HTR-8/SVneo (cell line): Measurements from ENCODE around the gene CYBA.

Experiments used
- DNase-seq: peaks from one replicate; pipeline ENCODE4 v3.0.0; 2011; ENCODE audit warnings: low spot score, mixed read lengths; ENCODE audit not compliant: insufficient read length
- FAIRE-seq: peaks from 2 replicates; lab custom pipeline; 2011; peaks lifted over from hg19 to GRCh38; lab: Jason Lieb, UNC

Gene CYBA

DNA sequence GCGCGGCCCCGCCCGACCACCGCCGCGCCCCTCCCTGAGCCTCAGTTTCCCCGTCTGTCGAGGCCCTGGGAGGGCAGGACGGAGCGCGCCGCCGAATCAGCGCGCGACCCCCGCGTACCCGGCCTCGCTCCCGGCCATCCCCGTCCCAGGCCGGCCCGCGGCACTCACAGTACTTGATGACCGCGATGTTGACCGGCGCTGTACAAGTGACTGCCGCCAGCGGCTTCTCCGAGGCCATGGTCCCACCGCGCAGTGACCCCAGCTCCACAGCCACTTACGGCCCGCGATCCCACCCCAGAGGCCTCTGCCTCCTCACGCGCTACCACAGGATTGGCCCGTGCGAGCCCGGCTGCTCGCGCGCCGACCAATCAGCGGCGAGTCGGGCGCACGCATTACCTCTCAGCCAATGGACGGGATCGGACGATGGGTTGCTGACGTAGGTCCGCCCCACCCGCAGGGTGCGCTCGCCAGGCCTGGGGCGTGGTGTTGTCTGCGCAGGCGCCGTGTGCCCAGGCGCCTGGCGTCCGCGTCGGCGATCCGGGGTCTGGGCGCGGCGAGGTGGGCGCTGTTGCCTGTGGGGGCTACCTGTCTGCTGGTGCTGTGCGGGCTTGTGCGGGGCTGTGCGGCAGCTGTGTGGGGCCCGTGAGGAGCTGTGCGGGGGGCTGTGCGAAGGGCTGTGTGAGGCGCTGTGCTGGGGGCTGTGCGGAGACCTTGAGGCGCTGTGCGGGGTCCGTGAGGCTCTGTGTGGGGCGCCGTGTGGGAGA lies 12.2 kb upstream of the CYBA start, which contains the start of gene MVD:
Gene MVD (minus strand): TSS at position 249 of the 764 bp plus-strand sequence. CDS start 11 bp downstream, at position 238.
- FAIRE-seq: peak; percentile 100
- peak; percentile 100 for DNase-seq

GRCh38 chr16:88662222-88662842 lies 11.5 kb upstream of the CYBA start:
- FAIRE-seq (no peak), DNase-seq (no peak)

DNA sequence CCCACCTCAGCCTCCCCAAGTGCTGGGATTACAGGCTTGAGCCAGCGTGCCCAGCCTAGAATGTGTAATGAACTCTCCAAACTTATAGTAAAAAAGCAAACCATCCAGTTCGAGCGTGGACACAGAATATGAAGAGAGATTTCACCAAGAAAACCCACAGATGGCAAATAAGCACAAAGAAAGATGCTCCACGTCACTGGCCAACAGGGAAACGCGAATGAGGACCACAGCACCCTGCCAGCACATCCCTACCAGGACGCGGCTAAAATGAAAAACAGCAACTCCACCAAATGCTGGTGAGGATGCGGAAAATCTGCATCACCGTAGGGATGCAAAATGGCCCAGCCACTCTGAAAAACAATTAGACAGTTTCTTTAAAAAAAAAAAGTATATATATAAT lies 10.6 kb upstream of the CYBA start:
- DNase-seq: no peak
- FAIRE-seq: no peak

GRCh38 chr16:88659160-88659559 lies 8.3 kb upstream of the CYBA start:
- no peak for DNase-seq
- FAIRE-seq: no peak

DNA sequence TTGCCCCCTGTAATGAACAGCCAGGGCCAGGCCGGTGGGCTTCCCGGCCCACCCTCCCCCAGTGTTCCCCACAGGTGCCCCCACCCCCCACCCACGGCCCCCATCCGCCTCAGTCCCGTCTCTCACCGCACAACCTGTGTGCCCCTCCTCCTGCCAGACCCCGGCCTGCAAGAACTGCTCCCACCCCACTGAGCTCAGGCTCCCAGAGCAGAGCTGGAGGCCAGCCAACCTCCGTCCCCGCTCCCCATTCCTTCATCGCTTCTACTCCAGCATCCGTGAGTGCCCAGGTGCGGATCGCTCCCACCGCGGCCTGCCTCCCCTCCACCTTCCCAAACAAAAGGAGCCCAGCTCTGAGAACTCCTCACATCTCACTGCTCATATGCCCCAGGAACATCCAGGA lies 7.9 kb upstream of the CYBA start:
- DNase-seq: no peak
- FAIRE-seq: no peak

- FAIRE-seq: no peak
- DNase-seq: no peak
These were observed 6.5 kb upstream of the CYBA start for GRCh38 chr16:88657371-88657770.

- FAIRE-seq: no peak
- DNase-seq: no peak
These were observed 5.6 kb upstream of the CYBA start for GRCh38 chr16:88656291-88656980.

DNA sequence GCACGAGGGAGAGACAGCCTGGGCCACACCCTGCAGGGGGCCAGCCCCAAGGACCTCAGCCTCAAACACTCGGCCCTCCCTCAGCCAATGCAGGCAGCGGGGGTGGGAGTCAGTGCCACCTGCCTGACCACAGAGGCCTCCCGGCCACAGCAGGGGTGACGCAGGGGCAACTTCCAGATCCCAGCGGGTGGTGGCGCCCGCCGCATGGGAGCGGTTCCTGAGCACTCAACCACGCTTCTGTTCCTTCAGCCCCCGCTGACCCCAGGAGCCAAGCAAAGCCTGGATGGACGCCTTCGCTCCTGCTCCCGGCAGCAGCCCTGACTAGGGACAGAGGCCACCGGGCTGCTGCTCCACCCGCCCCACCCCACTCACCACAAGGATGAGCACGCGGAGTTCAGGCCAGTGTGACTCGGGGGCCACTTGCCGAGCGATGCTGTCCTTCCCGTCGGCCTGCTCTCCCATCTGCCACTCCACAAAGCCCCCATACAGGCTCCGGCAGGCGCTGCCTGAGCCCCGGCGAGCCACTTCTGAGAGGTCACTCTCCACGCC lies 5.0 kb upstream of the CYBA start:
- FAIRE-seq (no peak), DNase-seq (no peak)

- FAIRE-seq (no peak), DNase-seq (no peak)
These were observed 4.3 kb upstream of the CYBA start for GRCh38 chr16:88655053-88655732.

DNA sequence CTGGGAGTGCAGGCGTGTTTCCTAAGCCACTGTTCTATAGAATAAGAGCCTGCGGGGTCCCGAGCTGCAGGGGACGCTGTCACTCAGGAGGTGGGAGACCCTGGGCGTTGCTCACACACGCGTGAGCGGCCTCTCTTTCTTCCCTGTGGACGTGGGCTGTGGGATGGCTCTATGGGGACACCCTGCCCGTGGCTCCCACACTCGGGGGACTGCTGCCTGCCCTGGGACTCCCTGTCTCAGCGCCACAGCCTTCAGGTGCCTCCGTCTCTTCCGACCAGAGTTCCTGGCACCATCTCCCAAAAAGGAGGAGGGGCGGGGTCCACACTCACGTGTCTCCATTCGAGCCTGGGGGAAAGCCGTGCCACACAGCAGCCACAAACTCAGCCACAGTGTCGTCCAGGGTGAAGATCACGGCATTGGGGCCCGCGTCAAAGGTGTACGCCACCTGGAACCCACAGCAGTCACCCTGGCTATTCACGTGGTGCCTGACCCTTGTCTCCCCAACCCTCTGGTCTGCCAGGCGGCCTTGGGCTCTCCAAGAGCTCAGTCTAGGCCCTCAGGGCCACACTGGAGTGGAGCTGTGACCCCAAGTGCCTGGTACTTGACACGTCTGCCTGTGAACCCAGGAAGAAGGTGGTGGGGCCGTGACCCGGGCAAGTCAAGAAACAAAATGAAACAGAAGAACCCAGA lies 3.7 kb upstream of the CYBA start:
- no peak for FAIRE-seq

DNA sequence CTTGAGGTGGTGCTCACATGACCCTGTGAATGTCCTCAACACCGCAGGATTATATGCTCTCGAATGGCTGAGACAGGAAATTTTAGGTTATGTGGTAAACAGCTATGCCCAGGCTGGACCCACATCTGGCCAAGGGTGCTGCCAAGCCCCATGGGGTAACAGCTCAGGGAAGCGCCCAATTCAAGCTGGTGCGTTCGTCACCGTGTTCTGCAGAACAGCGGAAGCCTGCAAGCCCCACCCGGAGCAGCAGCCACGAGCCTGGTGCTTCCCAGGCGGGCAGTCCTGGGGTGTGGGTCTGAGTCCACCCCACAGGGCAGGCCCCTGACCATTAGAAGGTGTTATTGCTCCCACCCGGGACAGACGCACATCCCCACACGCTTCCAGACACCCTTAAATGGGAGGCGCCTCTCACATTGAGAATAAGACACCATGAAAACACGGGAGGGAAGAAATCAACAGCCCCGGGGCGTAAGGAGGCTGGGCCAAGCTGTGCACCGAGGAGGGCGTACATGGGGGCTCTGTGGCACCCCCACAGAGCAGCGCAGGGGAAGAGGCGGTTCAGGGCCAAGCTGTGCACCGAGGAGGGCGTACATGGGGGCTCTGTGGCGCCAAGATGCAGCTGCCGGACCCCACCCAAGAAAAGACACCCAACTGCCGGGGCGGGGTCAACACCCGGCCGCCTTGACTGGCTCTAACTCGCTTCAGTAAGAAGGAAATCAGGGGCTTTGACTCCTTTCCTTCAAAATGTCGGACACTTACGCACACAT lies 2.9 kb upstream of the CYBA start:
- no peak for FAIRE-seq
- DNase-seq: no peak

More for the DNA sequence above, 3.7 kb upstream of the CYBA start:
- no peak for DNase-seq

GRCh38 chr16:88653101-88653500 lies 2.2 kb upstream of the CYBA start:
- no peak for DNase-seq

GRCh38 chr16:88652762-88653063 lies 1.9 kb upstream of the CYBA start:
- FAIRE-seq (no peak), DNase-seq (no peak)

More at GRCh38 chr16:88653101-88653500, 2.2 kb upstream of the CYBA start:
- no peak for FAIRE-seq

DNA sequence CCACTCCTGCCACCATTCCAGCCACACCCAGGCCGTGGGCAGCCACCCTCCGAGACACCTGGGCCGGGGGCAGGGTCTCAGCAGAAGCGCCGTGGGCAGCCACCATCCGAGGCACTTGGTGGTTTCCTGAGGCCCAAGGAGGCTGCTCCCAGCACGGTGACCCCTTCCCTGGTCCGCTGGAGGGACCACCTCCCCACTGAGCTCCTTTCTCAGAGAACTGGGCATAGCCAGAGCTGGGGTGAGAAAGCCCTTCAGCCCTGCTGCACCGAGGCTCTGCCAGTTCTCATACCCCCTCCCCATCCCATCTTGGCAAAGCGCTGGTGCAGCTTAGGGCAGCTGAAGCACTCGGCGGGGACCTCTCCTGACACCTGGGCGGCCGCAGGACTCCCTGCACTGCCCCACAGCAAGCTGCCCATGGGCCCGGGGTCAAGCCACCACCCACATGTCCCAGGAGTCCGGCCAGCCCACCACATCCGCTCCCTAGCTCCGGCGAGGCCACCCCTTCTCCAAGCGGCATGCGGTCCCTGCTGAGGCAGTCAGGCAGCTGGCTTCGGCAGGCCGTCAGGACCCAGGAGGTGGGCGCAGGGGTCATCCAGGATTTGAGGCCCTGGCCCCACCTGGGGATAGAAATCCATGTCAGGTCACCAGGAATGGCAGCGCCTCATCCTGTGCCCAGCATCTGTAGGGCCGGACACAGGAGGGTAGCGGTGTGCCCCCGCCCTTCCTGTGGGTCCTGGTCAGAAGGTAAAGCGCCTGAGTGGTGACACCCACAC lies 1.3 kb upstream of the CYBA start:
- DNase-seq (no peak), FAIRE-seq (no peak)

DNA sequence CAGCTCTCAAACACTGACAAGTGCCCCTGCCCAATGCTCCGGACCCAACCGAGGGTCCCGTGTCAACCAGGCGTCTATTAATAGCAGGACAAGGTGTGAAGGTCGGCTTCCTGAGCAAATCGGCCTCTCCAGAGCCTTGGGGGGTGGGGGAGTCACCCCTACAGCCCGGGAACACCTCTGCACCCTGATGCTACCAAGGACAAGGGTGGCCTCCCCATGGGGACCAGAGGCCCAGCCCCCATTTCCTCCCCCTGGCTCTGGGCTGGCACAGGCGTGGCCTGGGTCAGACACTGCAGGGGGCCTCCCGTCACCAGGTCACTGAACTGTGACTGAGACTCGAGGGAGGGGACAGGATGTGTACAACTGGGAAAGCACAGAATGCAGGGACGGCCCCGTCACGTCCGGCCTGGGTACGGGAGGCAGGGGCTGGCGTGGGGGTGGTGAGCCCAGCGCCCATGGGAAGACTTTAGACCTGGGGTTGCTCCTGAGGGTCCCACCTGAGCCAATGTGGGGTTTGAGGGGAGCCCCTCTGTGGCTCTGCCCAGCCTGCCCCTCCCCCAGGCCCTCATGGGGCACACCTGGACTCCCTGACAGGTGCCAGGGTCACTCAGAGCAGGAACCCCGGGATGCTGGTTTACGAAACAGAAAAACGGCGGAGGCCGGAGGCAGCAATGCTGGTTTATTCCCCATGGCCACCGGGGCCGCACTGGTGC lies 579 bp upstream of the CYBA start:
- FAIRE-seq (peak; percentile 62), DNase-seq (no peak)

GRCh38 chr16:88649924-88650748 lies 717 bp downstream of the CYBA start:
- no peak for DNase-seq
- FAIRE-seq: peak; percentile 9
